HG03571 (cell line): Measurements from ENCODE around the gene MYBPC1.
"Not testable (repeated sequence)": the region's sequence is repeated elsewhere in the genome, so short reads cannot be mapped to it uniquely, and the experiment has no call there.

Source experiments
- ATAC-seq: cut with Tn5 transposase; IDR thresholded peaks from one replicate; pipeline ENCODE4 v1.9.1; 2021; ENCODE audit not compliant: unreplicated experiment

The MYBPC1 gene

GRCh38 chr12:101594700-101595099, at the start of gene MYBPC1:
Gene MYBPC1 (plus strand): TSS chr12:101594971. CDS start chr12:101595071, 100 bp downstream.
- ATAC-seq, result no peak

- no peak for ATAC-seq
Measured at GRCh38 chr12:101551362-101552114, 43.2 kb upstream of the MYBPC1 start.

- ATAC-seq, result no peak
Measured at GRCh38 chr12:101552277-101552676, 42.5 kb upstream of the MYBPC1 start.

GRCh38 chr12:101557094-101557493, 37.7 kb upstream of the MYBPC1 start:
- ATAC-seq, result no peak

- ATAC-seq, result not testable (repeated sequence)
Measured at GRCh38 chr12:101558726-101559125, 36.0 kb upstream of the MYBPC1 start.

- no peak for ATAC-seq
Measured at GRCh38 chr12:101563212-101563611, 31.6 kb upstream of the MYBPC1 start.

- no peak for ATAC-seq
Measured at GRCh38 chr12:101564912-101565311, 29.9 kb upstream of the MYBPC1 start.

GRCh38 chr12:101566318-101566717, 28.5 kb upstream of the MYBPC1 start:
- no peak for ATAC-seq

- no peak for ATAC-seq
Measured at GRCh38 chr12:101567918-101568317, 26.9 kb upstream of the MYBPC1 start.

GRCh38 chr12:101570047-101570446, 24.7 kb upstream of the MYBPC1 start:
- ATAC-seq, result no peak

GRCh38 chr12:101571105-101571504, 23.7 kb upstream of the MYBPC1 start:
- no peak for ATAC-seq

GRCh38 chr12:101573743-101574142, 21.0 kb upstream of the MYBPC1 start:
- ATAC-seq, result no peak

GRCh38 chr12:101578417-101578816, 16.4 kb upstream of the MYBPC1 start:
- ATAC-seq, result no peak

- no peak for ATAC-seq
Measured at GRCh38 chr12:101581190-101581589, 13.6 kb upstream of the MYBPC1 start.

- no peak for ATAC-seq
Measured at GRCh38 chr12:101582937-101583336, 11.8 kb upstream of the MYBPC1 start.

- no peak for ATAC-seq
Measured at GRCh38 chr12:101590383-101590782, 4.4 kb upstream of the MYBPC1 start.

GRCh38 chr12:101591781-101592180, 3.0 kb upstream of the MYBPC1 start:
- ATAC-seq, result no peak

- no peak for ATAC-seq
Measured at GRCh38 chr12:101592448-101592847, 2.3 kb upstream of the MYBPC1 start.

- no peak for ATAC-seq
Measured at GRCh38 chr12:101592921-101593320, 1.9 kb upstream of the MYBPC1 start.

- ATAC-seq, result no peak
Measured at GRCh38 chr12:101596172-101596571, 1.4 kb downstream of the MYBPC1 start.

GRCh38 chr12:101597164-101597563, 2.4 kb downstream of the MYBPC1 start:
- ATAC-seq, result no peak

GRCh38 chr12:101598483-101598882, 3.7 kb downstream of the MYBPC1 start:
- ATAC-seq, result no peak

- ATAC-seq, result no peak
Measured at GRCh38 chr12:101599311-101599710, 4.5 kb downstream of the MYBPC1 start.
